ENCODE results near the gene EVI2B. TPM values are rescaled to one million over a fixed set of nuclear protein-coding genes. Genes with fewer than 3 reads are reported as not detected.

Gene EVI2B
- total RNA-seq, 1 donor from 2014 or later = not detected

GRCh38 chr17:31279401-31279800 lies 34.5 kb downstream of the EVI2B start:
- peaks cover 32% of the 10 kb centered on the region for H3K36me3 Mint-ChIP-seq (ENCODE audit: unreplicated experiment)
- no peak overlapping the region for H3K4me3 Mint-ChIP-seq (ENCODE audit: unreplicated experiment)
- peaks cover 4% of the 10 kb centered on the region for H3K4me1 Mint-ChIP-seq (ENCODE audit: unreplicated experiment)
- H3K27ac Mint-ChIP-seq (ENCODE audit: unreplicated experiment) = no peak overlapping the region
- DNase-seq (ENCODE audit: extremely low spot score, unreplicated experiment) = no peak
- no peak for TF ChIP-seq CTCF (IDR thresholded peaks at IDR 0.05)
- H3K27me3 Mint-ChIP-seq (ENCODE audit: unreplicated experiment) = no peaks in the 10 kb centered on the region
- peaks cover 5% of the 10 kb centered on the region for H3K9me3 Mint-ChIP-seq (ENCODE audit: unreplicated experiment)

GRCh38 chr17:31275116-31275515 lies 38.7 kb downstream of the EVI2B start:
- peaks cover 5% of the 10 kb centered on the region for H3K9me3 Mint-ChIP-seq (ENCODE audit: unreplicated experiment)
- peaks cover 17% of the 10 kb centered on the region for H3K4me1 Mint-ChIP-seq (ENCODE audit: unreplicated experiment)
- no peak overlapping the region for H3K27ac Mint-ChIP-seq (ENCODE audit: unreplicated experiment)
- peaks cover 35% of the 10 kb centered on the region for H3K36me3 Mint-ChIP-seq (ENCODE audit: unreplicated experiment)
- H3K27me3 Mint-ChIP-seq (ENCODE audit: unreplicated experiment) = no peaks in the 10 kb centered on the region
- no peak for TF ChIP-seq CTCF (IDR thresholded peaks at IDR 0.05)
- DNase-seq (ENCODE audit: extremely low spot score, unreplicated experiment) = no peak
- no peak overlapping the region for H3K4me3 Mint-ChIP-seq (ENCODE audit: unreplicated experiment)

GRCh38 chr17:31274252-31274651 lies 39.6 kb downstream of the EVI2B start:
- peaks cover 5% of the 10 kb centered on the region for H3K9me3 Mint-ChIP-seq (ENCODE audit: unreplicated experiment)
- H3K27ac Mint-ChIP-seq (ENCODE audit: unreplicated experiment) = no peak overlapping the region
- H3K27me3 Mint-ChIP-seq (ENCODE audit: unreplicated experiment) = no peaks in the 10 kb centered on the region
- no peak for DNase-seq (ENCODE audit: extremely low spot score, unreplicated experiment)
- H3K36me3 Mint-ChIP-seq (ENCODE audit: unreplicated experiment) = peaks cover 31% of the 10 kb centered on the region
- H3K4me1 Mint-ChIP-seq (ENCODE audit: unreplicated experiment) = peaks cover 25% of the 10 kb centered on the region
- no peak overlapping the region for H3K4me3 Mint-ChIP-seq (ENCODE audit: unreplicated experiment)
- TF ChIP-seq CTCF (IDR thresholded peaks at IDR 0.05) = no peak

- Mint-ChIP-seq H3K27ac (ENCODE audit: unreplicated experiment) (no peak overlapping the region), H3K36me3 (ENCODE audit: unreplicated experiment) (peaks cover 35% of the 10 kb centered on the region), H3K4me1 (ENCODE audit: unreplicated experiment) (peaks cover 32% of the 10 kb centered on the region), H3K9me3 (ENCODE audit: unreplicated experiment) (peaks cover 5% of the 10 kb centered on the region), H3K4me3 (ENCODE audit: unreplicated experiment) (no peak overlapping the region), H3K27me3 (ENCODE audit: unreplicated experiment) (no peaks in the 10 kb centered on the region)
- TF ChIP-seq CTCF (IDR thresholded peaks at IDR 0.05) = no peak
- DNase-seq (ENCODE audit: extremely low spot score, unreplicated experiment) = no peak
Observed at GRCh38 chr17:31273516-31273915, 40.3 kb downstream of the EVI2B start.

GRCh38 chr17:31272803-31273202 lies 41.1 kb downstream of the EVI2B start:
- no peak for TF ChIP-seq CTCF (IDR thresholded peaks at IDR 0.05)
- Mint-ChIP-seq H3K27me3 (ENCODE audit: unreplicated experiment) (no peaks in the 10 kb centered on the region), H3K4me3 (ENCODE audit: unreplicated experiment) (no peak overlapping the region), H3K4me1 (ENCODE audit: unreplicated experiment) (peaks cover 39% of the 10 kb centered on the region), H3K36me3 (ENCODE audit: unreplicated experiment) (peaks cover 40% of the 10 kb centered on the region), H3K9me3 (ENCODE audit: unreplicated experiment) (peaks cover 5% of the 10 kb centered on the region), H3K27ac (ENCODE audit: unreplicated experiment) (no peak overlapping the region)
- no peak for DNase-seq (ENCODE audit: extremely low spot score, unreplicated experiment)
